Suppressor macrophage treated with lipopolysaccharide for 1 hour (primary cell): Measurements from ENCODE around the gene LRP8.

Experiments used
- DNase-seq, 3 donors: peaks; one replicate each; pipeline ENCODE4 v3.0.0-alpha.2; 2020 to 2022

Gene LRP8

DNA sequence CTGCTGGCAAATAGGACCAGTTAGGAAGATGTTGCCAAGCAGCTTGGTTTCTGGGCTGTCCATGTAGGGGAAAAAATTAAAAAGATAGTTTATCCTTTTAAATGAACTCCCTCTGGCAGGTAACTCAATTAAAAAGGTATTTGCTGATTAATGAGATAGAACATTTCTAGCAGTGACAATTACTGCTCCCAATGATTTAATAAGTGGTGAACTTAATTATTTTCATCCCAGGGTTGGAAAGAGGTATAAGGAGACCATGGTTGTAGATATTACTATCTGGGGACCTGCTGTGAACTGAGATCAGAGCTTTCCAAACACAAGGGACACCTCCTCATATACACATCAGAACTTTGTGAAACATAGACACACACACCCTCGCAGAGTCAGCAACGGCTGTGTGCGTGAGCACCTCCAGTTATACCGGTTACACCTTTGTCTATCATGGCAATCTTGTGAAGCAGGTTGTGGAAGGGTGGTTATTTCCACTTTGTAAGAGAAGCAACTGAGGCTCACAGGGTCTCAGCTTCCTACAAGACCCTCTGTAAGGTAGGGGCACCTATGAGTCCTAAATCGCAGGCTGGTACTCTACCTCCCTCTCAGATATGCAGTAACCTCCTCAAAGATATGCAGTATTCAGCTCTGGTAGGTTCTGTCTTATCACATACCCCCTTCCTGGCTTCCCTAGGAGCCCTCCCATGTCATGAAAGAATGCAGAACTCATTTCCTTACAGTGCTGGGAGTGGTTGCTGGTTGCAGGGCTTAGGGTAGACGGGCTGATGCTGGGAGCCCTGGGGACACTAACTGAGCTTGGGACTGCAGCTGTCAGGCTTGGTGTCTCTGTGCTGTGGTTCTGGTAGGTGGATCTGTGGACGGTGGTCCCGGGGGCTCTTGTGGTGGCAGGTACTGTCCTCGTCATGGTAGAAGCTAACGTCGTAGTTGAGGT is 71.1 kb downstream of the LRP8 start:
- DNase-seq, result no peak

DNA sequence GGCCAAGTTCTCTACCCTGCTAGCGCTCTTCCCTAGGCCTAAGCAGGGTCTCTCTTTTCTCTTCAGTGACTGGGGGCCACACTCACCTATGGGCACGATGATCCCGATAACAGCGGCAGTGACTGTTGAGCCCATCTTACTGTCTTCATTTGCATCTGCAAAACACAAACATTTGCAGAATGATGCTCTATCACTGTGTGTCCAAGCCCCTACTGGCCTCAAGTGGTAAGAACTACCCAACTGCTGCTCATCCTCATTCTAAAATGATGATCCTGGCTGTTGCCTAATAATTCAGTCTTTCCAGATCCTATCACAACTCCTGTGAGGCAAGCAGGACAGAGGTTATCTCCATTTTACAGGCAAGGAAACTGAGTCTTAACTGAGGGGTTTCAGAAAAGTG is 72.8 kb downstream of the LRP8 start:
- no peak for DNase-seq

DNA sequence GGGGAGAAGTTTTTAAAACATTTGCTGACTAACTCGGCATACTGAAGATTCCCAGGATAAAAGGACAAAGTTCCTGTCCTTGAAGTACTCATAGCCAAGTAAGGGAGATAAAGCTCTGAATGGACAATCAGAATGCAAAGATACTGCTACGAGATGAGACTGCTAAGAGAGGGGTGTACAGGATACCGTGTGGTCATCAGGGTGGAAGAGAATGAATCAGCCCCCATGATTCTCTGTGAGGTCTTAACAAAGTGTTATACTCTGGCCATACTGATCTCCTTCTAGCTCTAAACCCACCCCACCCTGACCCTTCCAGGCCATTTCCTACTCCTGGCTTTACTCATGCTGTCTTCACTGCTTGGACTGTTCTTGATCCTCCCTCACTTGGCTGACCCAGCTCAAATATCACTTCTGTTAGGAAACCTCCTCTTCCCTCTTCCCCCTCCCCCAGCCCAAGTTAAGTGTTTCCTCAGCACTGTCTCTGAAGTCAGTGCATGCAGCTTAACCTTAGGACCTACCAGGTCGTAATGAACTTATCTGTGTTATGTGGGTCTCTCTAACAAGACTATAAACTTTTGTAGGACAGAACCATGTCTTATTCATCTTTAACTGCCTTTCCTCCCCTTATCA is 73.7 kb downstream of the LRP8 start:
- DNase-seq, result no peak

DNA sequence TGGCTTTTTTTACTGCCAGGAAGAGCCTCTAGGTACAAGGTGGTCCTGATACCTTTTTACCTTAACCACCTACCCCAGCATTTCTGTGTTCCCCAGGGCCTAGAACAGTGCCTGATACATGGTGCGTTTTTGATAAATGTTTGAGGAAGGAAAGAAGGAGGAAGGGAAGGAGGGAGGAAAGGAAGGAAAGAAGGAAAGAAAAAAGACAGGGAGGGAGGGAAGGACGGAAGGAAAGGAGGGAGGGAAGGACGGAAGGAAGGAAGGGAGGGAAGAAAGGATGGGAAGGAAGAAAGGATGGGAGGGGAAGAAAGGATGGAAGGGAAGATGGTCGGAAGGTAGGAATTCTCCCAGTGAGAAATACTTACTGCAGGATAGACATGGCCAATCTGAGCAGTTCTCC is 77.5 kb downstream of the LRP8 start:
- no peak for DNase-seq

DNA sequence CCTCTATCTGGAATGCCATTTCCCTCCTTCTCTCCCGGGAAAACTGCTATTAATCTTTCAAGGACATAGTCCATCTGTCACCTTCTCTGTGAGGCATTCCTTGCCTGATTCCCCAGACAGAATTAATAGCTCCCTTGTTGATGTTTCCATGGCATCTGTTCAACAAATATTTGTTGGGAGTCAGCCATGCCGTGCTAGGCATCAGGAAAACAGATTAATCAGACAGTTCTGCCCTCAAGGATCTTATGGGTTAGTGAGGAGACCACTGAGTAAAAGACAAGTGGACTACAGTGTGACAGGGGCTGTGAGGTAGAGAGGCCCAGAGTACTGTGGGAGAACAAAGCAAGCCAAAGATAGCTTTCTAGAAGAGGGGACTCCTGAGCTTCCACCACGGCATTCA is 78.2 kb downstream of the LRP8 start:
- no peak for DNase-seq

DNA sequence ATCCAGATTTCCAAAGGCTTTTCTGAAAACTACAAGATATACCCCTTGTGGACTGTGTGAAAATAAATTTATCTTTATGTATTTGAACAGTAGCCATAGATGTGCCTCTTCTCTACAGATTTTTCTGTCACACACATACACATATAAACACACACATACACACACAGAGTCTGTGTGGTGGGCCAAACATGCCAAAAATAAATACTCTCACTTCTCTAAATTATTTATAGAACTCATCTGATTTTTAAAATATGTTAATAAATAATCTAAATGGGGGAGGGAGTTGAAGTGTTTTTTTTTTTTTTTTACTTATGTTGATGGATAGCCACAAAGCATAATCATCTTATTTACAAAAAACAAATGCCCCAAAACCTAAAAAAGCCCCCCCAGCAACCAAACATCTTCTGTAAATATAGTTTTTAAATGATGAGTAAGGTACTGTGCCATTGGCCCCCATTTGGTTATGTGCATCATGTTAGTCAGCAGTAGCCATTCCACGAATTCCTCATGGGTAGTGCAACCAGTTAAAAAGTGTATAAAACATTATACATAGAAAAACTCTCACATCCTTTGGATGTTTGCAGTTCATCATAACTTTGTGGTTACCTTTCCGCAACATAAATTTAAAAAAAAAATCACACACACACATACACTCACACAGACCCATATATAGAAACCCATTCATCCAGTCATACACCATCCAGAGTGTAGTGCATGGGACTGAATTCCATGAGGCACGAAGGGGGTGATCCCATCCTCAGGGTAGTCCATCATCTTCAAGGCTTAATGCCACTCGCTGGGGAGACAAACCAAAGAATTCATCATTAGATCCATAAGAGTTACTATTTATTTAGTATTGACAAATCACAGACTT is 81.4 kb downstream of the LRP8 start:
- no peak for DNase-seq

DNA sequence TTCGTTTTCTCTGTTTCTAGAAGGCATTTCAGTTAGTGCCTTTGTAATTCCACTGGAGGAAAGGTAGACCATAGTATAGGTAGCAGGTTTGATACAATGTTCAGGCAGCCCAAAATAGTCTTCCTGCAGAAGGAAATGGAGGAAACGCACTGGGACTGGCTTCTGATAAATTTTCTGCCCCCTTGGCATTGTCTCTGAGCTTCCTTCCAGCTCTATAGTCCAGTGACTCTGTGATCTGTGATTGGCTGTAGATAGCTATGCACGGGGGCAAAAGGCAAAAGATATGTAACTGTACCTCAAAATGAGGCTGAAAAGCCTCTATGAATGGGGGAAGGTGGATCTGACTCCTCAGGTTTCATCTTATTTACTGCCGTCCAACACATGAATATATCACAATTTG is 83.7 kb downstream of the LRP8 start:
- DNase-seq, result no peak

DNA sequence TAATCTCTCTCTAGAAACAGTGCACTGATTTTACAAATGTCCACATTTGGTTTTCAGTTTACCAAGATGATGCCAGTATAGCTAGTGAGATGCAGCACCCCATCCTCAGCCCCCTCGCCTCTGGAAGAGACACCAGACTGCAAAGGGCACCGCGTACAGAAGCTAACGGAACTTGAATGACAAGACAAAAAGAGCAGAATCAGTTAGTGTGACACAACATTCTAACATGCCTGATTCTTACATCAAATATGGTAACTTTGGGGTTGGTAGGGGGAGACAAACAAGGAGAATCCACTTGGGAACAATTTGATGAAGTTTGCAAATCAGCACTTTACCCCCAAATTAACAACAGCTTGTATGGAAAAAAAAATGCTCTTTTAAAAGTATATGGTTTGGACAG is 85.5 kb downstream of the LRP8 start:
- no peak for DNase-seq

DNA sequence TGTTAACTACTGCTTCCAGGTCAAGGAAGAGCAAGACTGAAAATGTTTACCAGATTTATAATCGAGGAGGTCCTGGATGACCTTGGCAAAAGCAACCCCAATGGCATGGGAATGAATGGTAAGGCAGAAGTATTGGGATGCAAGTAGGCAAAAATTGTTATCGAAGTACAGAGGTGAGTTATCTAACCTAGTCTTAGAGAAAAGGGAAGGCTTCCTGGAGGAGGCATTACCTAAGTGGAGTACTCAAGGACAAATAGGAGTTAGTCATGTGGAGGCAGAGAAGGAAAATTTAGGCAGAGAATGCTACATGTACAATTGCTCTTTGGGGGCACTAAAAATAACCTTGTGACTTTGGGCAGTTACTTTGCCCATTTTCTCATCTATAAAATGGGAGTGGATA is 86.0 kb downstream of the LRP8 start:
- DNase-seq, result no peak

DNA sequence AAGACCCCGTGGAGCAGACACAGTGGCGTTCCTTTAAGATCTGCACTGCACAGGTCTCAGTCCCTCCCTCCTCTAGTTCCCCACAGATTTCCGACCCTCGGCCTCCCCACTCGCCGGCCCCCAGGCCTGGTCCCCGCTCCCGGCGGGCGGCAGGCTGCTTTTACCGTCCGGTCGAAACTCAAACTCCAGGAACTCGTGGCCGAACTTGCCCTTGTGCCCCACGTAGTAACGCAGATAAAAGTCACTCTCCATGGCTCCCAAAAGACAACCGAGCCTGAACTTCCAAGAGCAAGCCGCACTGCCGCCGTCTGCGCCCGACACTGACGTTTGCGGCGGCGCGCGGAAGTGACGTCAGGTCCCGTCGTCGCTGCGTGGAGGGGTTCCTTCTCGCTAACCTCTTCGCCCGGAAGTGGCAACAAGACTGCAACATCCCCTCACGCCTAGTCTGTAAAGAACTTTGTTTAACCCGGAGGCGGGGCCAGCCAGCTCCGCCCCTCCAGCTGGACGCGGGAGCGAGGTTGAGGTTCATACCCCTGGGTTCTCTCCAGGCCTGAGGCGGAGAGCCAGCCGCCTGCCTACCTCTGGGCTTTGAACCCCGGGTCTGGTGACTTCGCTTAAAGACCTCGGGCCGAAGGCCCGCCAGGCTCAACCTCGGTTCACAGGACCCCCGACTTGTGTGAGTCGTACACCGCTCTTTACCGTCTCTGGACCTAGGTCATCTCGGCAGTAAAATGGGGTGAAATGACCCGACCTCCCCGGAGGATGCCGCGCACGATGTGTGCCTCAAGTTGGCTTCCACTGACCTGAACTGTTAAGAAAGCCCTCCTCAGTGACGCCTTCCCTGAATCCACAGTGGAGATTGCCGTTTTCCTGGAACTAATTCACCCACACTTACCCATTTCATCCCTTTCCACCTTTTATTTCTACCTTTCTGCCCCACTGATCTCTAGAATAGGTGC is 89.4 kb downstream of the LRP8 start, which contains the start of gene MAGOH:
MAGOH (minus strand) TSS at position 322 of the 959 bp plus-strand sequence; CDS start at position 252, 70 bp downstream.
- peak; percentile 97 for DNase-seq

DNA sequence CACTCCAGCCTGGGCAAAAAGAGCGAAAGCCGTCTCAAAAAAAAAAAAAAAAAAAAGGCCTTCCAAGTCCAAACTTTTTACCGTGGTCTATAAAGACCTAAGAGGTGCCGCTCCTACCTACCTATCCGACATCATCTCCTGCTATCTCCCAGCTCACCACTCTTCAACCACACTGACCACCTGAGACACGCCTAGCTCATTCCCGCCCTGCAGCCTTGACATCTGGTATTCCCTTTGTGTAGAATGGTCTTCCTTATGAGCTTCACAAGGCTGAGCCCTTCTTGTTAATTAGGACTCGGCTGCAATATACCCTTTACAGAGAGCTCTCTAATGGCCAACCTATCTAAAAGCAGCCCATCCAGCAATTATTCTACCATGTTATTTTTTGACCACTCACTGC is 90.2 kb downstream of the LRP8 start:
- no peak for DNase-seq

DNA sequence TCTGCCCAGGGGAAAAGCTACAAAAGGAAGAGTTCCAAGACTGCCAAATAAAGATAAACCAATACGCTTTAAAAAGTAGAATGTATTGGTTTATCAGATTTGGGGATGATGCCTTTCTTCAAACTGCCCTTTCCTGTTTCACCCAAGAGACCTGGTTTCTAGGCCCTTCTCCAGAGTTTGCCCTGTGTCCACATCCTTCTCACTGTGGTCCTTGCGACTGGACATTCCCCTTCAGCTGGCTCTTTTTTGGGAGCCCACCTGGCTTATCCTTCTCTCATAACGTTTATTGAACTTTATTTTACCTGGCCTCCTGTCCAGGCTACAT is 106.9 kb downstream of the LRP8 start:
- no peak for DNase-seq

DNA sequence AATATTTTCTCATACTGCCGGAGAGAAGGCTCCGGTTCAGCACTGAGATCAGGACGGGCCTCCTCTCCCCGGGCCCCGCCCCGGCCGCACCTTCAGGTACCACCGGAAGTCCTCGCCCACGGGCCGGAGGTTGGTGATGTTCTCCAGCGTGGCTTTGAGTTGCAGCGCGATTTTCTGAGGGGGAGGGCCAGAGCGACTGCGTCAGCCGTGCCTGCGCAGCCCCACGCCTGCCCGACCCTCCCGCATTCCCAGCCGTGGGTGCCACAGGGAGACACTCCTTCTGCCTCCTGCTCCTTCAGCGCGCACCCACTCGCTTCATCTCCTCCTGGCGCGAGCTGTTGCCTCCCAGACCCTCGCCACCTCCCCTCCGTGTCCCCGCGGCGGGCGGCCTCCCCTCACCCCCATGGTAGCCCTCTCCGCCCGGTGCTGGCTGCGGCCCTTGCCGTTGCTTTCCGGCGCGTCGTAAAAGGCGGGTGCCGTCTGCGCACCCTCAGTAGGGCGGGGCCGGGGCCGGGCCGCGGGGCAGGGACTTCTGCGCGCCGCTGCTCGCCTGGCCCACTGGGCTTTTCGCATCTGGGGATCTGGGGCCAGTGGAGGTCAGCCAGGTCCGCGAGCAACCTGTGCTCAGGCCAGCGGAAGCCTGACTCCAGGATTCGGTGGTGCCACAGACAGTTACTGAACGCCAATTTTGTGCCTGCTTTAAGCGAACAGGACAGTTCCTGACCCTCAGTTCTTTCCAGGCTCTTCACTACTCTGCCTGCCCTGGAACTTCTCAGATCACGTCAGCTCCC is 107.5 kb downstream of the LRP8 start, which contains the start of gene CZIB:
CZIB (minus strand) TSS at position 464 of the 791 bp plus-strand sequence; CDS start at position 405, 59 bp downstream.
- peak; percentile 89 to 98 (median 96) for DNase-seq

DNA sequence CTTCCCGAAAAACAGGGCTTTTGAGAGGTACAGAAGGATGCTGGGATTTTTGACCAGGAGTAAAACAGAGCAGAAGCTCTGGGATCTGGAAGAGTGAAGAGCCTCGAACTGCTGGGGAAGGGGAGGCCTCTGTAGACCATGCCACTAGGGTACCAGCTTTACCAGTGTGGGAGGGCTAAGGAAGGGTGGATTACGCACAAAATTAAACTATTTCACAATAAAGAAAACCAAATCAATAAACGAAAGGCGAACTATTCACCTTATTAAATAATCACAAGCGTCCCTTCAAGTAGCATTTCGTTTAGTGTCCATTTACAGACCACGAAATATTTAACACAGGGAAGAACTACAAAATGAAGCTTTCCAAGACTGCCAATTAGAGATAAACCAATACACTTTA is 108.2 kb downstream of the LRP8 start:
- DNase-seq, result no peak

DNA sequence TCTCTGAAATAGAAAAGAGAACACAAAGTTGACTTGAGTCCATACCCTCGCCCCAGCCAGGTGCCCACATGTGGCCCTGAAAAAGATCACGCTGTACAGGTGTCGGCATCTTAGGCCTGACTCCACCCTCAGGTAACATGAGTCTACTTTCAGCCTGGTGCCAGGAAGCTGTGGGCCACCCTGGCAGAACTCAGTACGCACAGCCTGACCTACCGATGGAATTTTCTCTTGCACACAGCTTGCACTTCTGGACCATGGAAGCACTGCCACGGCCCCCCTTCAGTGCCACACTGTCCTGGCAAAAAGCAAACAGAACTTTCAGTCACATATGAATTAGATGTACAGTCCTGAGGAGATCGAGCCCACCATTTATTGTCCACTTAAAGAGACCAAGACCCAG is 109.7 kb downstream of the LRP8 start:
- no peak for DNase-seq

DNA sequence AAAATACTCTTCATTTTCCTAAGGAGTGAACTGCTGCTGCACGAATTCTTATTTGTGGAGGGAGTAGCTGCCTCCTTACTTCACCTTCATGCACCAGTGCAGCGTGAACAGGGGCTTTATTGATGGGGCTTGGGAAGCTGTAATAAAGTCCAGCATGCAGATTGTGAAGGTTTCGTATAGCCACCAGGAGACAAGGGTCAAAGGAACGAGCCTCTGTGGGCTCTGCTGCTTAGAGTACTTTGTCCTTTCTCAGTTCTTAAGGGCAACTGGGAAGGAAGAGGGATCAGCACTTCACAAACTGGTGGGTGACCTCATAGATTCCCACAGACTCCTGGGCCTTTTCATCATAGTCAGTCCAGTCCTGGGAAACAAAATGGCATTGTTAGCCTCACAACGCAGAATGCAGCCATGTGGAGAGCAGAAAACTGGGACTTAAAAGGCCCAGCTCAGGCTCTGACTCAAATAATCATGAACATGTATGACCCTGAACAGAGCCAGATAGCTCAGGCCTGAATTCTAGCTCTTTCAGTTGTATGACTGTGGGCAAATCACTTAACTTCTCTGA is 113.4 kb downstream of the LRP8 start:
- DNase-seq, result no peak

DNA sequence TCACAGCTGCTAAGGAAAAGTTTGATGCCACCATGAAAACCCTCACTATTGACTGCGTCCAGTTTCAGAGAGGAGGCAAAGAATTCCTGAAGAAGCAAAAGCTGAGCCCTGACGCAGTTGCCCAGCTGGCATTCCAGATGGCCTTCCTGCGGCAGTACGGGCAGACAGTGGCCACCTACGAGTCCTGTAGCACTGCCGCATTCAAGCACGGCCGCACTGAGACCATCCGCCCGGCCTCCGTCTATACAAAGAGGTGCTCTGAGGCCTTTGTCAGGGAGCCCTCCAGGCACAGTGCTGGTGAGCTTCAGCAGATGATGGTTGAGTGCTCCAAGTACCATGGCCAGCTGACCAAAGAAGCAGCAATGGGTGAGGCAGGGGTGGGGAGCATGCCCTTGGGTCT is 116.9 kb downstream of the LRP8 start:
- DNase-seq, result no peak

DNA sequence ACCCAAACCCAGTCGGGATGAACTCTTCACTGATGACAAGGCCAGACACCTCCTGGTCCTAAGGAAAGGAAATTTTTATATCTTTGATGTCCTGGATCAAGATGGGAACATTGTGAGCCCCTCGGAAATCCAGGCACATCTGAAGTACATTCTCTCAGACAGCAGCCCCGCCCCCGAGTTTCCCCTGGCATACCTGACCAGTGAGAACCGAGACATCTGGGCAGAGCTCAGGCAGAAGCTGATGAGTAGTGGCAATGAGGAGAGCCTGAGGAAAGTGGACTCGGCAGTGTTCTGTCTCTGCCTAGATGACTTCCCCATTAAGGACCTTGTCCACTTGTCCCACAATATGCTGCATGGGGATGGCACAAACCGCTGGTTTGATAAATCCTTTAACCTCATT is 117.5 kb downstream of the LRP8 start:
- DNase-seq, result no peak

DNA sequence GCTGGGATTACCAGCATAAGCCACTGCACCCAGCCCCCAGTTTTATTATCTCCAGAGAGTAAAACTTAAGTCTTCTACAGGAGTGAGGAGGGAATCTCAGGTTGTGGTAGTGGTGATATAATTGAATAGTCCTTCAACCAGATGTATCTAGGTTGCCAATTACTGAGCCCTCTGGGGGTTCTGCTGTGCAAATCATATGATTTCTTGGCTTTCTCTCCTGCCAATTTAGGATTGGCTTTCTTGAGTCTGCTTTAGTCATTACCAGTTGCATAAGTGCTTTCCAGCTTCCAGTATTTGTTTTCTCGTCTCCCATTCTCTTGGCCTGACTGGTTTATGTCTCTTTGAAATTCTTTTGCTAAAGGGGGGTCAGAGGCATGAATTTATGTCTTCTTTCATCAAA is 120.1 kb downstream of the LRP8 start:
- no peak for DNase-seq

DNA sequence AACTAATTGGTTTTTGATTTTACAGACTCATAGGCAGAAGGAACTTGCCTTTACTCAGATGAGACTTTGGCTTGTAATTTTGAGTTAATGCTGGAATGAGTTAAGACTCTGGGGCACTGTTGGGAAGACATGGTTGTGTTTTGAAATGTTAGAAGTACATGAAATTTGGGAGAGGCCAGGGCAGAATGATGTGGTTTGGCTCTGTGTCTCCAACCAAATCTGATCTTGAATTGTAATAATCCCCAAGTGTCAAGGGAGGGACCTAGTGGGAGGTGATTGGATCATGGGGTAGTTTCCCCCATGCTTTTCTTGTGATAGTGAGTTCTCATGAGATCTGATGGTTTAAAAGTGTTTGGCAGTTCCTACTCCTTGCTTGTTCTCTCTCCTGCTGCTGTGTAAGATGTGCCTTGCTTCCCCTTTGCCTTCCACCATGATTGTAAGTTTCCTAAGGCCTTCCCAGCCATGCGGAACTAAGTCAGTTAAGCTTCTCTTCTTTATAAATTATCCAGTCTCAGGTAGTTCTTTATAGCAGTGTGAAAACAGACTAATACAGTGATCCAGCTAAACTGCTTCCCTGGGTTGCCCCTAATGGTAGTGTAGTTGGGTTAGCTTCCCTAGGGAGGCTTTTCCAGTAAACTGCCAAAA is 121.0 kb downstream of the LRP8 start:
- DNase-seq, result peak in 1 of 3 donors; percentile 4
